Umbilical cord (tissue), 2 donors: Measurements from ENCODE around the gene ANTXR1. TPM values are rescaled to one million over a fixed set of nuclear protein-coding genes. Genes with fewer than 3 reads are reported as not detected.

ENCODE experiments used
- DNase-seq: peaks from one replicate; pipeline ENCODE4 v3.0.0-alpha.2; 2015; ENCODE audit warnings: low spot score
- total RNA-seq: library from RNA; depleted of rRNA; stranded (reverse); fragments of >200 nt; gene quantifications from one replicate; pipeline ENCODE4 v1.2.3, GENCODE V29; 2014; ENCODE audit warnings: low replicate concordance; ENCODE audit not compliant: insufficient read depth

ANTXR1 gene
- total RNA-seq, 1 donor from 2014 or later = 137 TPM

GRCh38 chr2:69131983-69132675 is 119.2 kb downstream of the ANTXR1 start:
- DNase-seq = no peak

GRCh38 chr2:69132960-69133590 is 120.1 kb downstream of the ANTXR1 start:
- no peak for DNase-seq

GRCh38 chr2:69133898-69134297 is 120.9 kb downstream of the ANTXR1 start:
- DNase-seq = no peak

GRCh38 chr2:69134306-69134945 is 121.4 kb downstream of the ANTXR1 start:
- no peak for DNase-seq

- no peak for DNase-seq
Measured at GRCh38 chr2:69138247-69138772, 125.3 kb downstream of the ANTXR1 start.

- DNase-seq = peak; percentile 74
Measured at GRCh38 chr2:69138793-69139459, 125.9 kb downstream of the ANTXR1 start.

- peak; percentile 97 for DNase-seq
Measured at GRCh38 chr2:69139778-69140670, 127.0 kb downstream of the ANTXR1 start.

GRCh38 chr2:69141061-69141460 is 128.1 kb downstream of the ANTXR1 start:
- no peak for DNase-seq

- DNase-seq = no peak
Measured at GRCh38 chr2:69143748-69144360, 130.9 kb downstream of the ANTXR1 start.

GRCh38 chr2:69145204-69145603 is 132.2 kb downstream of the ANTXR1 start:
- DNase-seq = no peak

GRCh38 chr2:69147841-69148533 is 135.0 kb downstream of the ANTXR1 start:
- DNase-seq = no peak

GRCh38 chr2:69149631-69150215 is 136.7 kb downstream of the ANTXR1 start:
- peak; percentile 95 for DNase-seq

GRCh38 chr2:69151931-69152330 is 139.0 kb downstream of the ANTXR1 start:
- peak; percentile 89 for DNase-seq

GRCh38 chr2:69152847-69153583 is 140.0 kb downstream of the ANTXR1 start:
- DNase-seq = no peak

- peak; percentile 84 for DNase-seq
Measured at GRCh38 chr2:69154106-69154505, 141.1 kb downstream of the ANTXR1 start.

GRCh38 chr2:69156624-69157023 is 143.6 kb downstream of the ANTXR1 start:
- no peak for DNase-seq

GRCh38 chr2:69157441-69157840 is 144.5 kb downstream of the ANTXR1 start:
- no peak for DNase-seq

GRCh38 chr2:69159986-69160385 is 147.0 kb downstream of the ANTXR1 start:
- DNase-seq = no peak

GRCh38 chr2:69162057-69162456 is 149.1 kb downstream of the ANTXR1 start:
- peak; percentile 85 for DNase-seq
